HEK293 (cell line): ENCODE results near the gene MAN2B1.

ENCODE experiments used
- CTCF ChIA-PET: fragments of 350-600 bp; formaldehyde crosslinking; extraction: SDS; loops from one replicate; lab custom pipeline; 2021; ENCODE audit warnings: antibody characterized with exemption; lab: Yijun Ruan, JAX
- POLR2A ChIA-PET: fragments of 300-600 bp; formaldehyde crosslinking; extraction: SDS; loops from one replicate; lab custom pipeline; 2020; ENCODE audit warnings: antibody characterized with exemption, inconsistent platforms; lab: Yijun Ruan, JAX
- H3K27ac ChIP-seq: fragments of 200-500 bp; sonication (Bioruptor generic); 2 replicates; pipeline ENCODE4 v1.5.1; 2014; ENCODE audit warnings: low read depth, low read length, control low read depth, inconsistent platforms; ENCODE audit errors: extremely low read depth
- H3K36me3 ChIP-seq, 2 experiments: fragments of 200-500 bp in 1 of 2; sonication (Bioruptor generic) in 1 of 2; 1 replicate in 1 of 2; 2 replicates in 1 of 2; pipeline ENCODE4 v1.5.1; 2014 to 2017; ENCODE audit warnings: inconsistent platforms in 2 of 2, low read length in 2 of 2; ENCODE audit not compliant: control insufficient read depth in 2 of 2, insufficient read depth in 1 of 2
- H3K4me1 ChIP-seq: fragments of 200-500 bp; sonication (Bioruptor generic); 2 replicates; pipeline ENCODE4 v1.5.1; 2014; ENCODE audit warnings: mild to moderate bottlenecking, low read length, inconsistent platforms; ENCODE audit not compliant: control insufficient read depth, insufficient read depth
- H3K4me3 ChIP-seq: 2 replicates; pipeline ENCODE4 v1.5.1; 2011; ENCODE audit warnings: low read depth, mild to moderate bottlenecking, control low read depth, low read length, moderate library complexity
- H3K9me3 ChIP-seq: fragments of 200-500 bp; sonication (Bioruptor generic); 2 replicates; pipeline ENCODE4 v1.5.1; 2014; ENCODE audit warnings: low read depth, low read length, inconsistent platforms; ENCODE audit not compliant: control insufficient read depth, insufficient read depth
- BCL6B ChIP-seq: fragments of 450-650 bp; formaldehyde crosslinking; IDR thresholded peaks from 2 replicates; pipeline ENCODE4 v1.5.1; 2017; ENCODE audit warnings: missing biosample characterization, missing genetic modification characterization
- ZBTB48 ChIP-seq: fragments of 450-650 bp; formaldehyde crosslinking; IDR thresholded peaks from 2 replicates; pipeline ENCODE4 v1.5.1; 2016; ENCODE audit warnings: missing biosample characterization, missing genetic modification characterization
- ZEB2 ChIP-seq: fragments of 450-650 bp; formaldehyde crosslinking; IDR thresholded peaks from 2 replicates; pipeline ENCODE4 v1.5.1; 2016; ENCODE audit warnings: missing biosample characterization, missing genetic modification characterization
- ZFP37 ChIP-seq: fragments of 450-650 bp; formaldehyde crosslinking; IDR thresholded peaks from 2 replicates; pipeline ENCODE4 v1.5.1; 2016; ENCODE audit warnings: missing biosample characterization, missing genetic modification characterization
- ZFP69B ChIP-seq: fragments of 450-650 bp; formaldehyde crosslinking; IDR thresholded peaks from 2 replicates; pipeline ENCODE4 v1.5.1; 2016; ENCODE audit warnings: missing biosample characterization, missing genetic modification characterization
- ZIC2 ChIP-seq: fragments of 450-650 bp; formaldehyde crosslinking; IDR thresholded peaks from 2 replicates; pipeline ENCODE4 v1.5.1; 2016; ENCODE audit warnings: missing biosample characterization, missing genetic modification characterization
- ZNF157 ChIP-seq: fragments of 450-650 bp; formaldehyde crosslinking; IDR thresholded peaks from 2 replicates; pipeline ENCODE4 v1.5.1; 2016; ENCODE audit warnings: missing biosample characterization, missing genetic modification characterization
- ZNF19 ChIP-seq: fragments of 450-650 bp; formaldehyde crosslinking; IDR thresholded peaks from 2 replicates; pipeline ENCODE4; 2016; ENCODE audit warnings: missing biosample characterization, missing genetic modification characterization, low read depth
- ZNF23 ChIP-seq: fragments of 450-650 bp; formaldehyde crosslinking; IDR thresholded peaks from 2 replicates; pipeline ENCODE4 v1.5.1; 2016; ENCODE audit warnings: missing biosample characterization, missing genetic modification characterization, borderline replicate concordance
- ZNF280D ChIP-seq: fragments of 450-650 bp; formaldehyde crosslinking; IDR thresholded peaks from 2 replicates; pipeline ENCODE4 v1.5.1; 2016; ENCODE audit warnings: missing biosample characterization, missing genetic modification characterization
- ZNF391 ChIP-seq: fragments of 450-650 bp; formaldehyde crosslinking; IDR thresholded peaks from 2 replicates; pipeline ENCODE4 v1.5.1; 2016; ENCODE audit warnings: low read depth, missing biosample characterization, missing genetic modification characterization, borderline replicate concordance
- ZNF529 ChIP-seq: fragments of 450-650 bp; formaldehyde crosslinking; IDR thresholded peaks from 2 replicates; pipeline ENCODE4 v1.5.1; 2017; ENCODE audit warnings: missing genetic modification characterization, missing biosample characterization; ENCODE audit not compliant: insufficient replicate concordance
- ZNF560 ChIP-seq: fragments of 450-650 bp; formaldehyde crosslinking; IDR thresholded peaks from 2 replicates; pipeline ENCODE4 v1.5.1; 2017; ENCODE audit warnings: missing biosample characterization, missing genetic modification characterization, borderline replicate concordance
- ZNF677 ChIP-seq: fragments of 450-650 bp; IDR thresholded peaks from 2 replicates; pipeline ENCODE4 v1.5.0; 2018; ENCODE audit warnings: missing biosample characterization, mild to moderate bottlenecking, missing genetic modification characterization, moderate library complexity
- ZNF701 ChIP-seq: fragments of 450-650 bp; formaldehyde crosslinking; IDR thresholded peaks from 2 replicates; pipeline ENCODE4 v1.5.1; 2016; ENCODE audit warnings: missing biosample characterization, missing genetic modification characterization
- TF ChIP-seq, protein P1 (sequence below): fragments of 450-650 bp; formaldehyde crosslinking; IDR thresholded peaks from 2 replicates; pipeline ENCODE4 v1.5.1; 2016; ENCODE audit warnings: missing biosample characterization, missing genetic modification characterization
- TF ChIP-seq, protein P2 (sequence below): fragments of 450-650 bp; formaldehyde crosslinking; IDR thresholded peaks from 2 replicates; pipeline ENCODE4 v1.5.1; 2016; ENCODE audit warnings: missing biosample characterization, missing genetic modification characterization, borderline replicate concordance

Gene MAN2B1

GRCh38 chr19:12668932-12669269 lies 2.4 kb upstream of the MAN2B1 start (continued):
- TF ChIP-seq ZNF529 (no peak), ZNF560 (tag by site-specific recombination) (no peak), ZEB2 (tag by site-specific recombination) (no peak)

DNA sequence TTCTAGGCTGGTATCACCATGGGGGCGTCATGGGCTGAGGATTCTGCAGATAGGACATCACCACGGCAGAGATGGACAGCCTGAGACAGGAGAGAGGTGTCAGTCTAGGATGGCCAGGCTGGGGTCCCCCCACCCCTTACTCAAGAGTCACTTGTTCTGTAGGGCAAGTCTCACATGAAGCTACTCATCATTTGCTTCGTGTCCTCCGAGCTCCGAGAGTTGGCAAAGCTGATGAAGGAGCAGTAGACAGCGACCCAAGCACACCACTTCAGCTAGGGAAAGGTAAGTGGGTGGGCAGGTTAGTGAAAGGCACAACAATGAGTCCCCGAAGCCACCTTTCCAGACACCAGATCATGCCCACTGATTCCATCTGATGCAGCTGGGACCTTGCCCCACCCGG lies 1.8 kb upstream of the MAN2B1 start:
- POLR2A ChIA-PET = interaction anchor here (1.0 to 1.8 kb wide), 4 partner anchors 9 to 58 kb away, joined by 3 to 6 read pairs (median 4); partner anchors contain the start of genes ZNF490 and ZNF791
- no peaks in the 10 kb centered on the region for H3K4me1 ChIP-seq
- no peak for TF ChIP-seq BCL6B (tag by site-specific recombination)
- no peak for TF ChIP-seq ZNF157
- TF ChIP-seq, protein P1, sequence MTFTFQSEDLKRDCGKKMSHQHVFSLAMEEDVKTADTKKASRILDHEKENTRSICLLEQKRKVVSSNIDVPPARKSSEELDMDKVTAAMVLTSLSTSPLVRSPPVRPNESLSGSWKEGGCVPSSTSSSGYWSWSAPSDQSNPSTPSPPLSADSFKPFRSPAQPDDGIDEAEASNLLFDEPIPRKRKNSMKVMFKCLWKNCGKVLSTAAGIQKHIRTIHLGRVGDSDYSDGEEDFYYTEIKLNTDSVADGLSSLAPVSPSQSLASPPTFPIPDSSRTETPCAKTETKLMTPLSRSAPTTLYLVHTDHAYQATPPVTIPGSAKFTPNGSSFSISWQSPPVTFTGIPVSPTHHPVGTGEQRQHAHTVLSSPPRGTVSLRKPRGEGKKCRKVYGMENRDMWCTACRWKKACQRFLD (tag by site-specific recombination) = no peak
- TF ChIP-seq ZNF701 (tag by site-specific recombination) = no peak
- no peak for TF ChIP-seq ZNF280D (tag by site-specific recombination)
- no peak for TF ChIP-seq ZFP69B (tag by site-specific recombination)
- TF ChIP-seq ZNF677 (tag by site-specific recombination) = no peak
- no peak for TF ChIP-seq ZIC2
- TF ChIP-seq, protein P2, sequence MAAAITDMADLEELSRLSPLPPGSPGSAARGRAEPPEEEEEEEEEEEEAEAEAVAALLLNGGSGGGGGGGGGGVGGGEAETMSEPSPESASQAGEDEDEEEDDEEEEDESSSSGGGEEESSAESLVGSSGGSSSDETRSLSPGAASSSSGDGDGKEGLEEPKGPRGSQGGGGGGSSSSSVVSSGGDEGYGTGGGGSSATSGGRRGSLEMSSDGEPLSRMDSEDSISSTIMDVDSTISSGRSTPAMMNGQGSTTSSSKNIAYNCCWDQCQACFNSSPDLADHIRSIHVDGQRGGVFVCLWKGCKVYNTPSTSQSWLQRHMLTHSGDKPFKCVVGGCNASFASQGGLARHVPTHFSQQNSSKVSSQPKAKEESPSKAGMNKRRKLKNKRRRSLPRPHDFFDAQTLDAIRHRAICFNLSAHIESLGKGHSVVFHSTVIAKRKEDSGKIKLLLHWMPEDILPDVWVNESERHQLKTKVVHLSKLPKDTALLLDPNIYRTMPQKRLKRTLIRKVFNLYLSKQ (tag by site-specific recombination) = no peak
- TF ChIP-seq ZBTB48 (tag by site-specific recombination) = no peak
- no peak for TF ChIP-seq ZNF23 (tag by site-specific recombination)
- TF ChIP-seq ZFP37 (tag by site-specific recombination) = no peak
- TF ChIP-seq ZNF391 = no peak
- no peak for TF ChIP-seq ZNF19 (tag by site-specific recombination)
- TF ChIP-seq, all 188 proteins: peak for 0
- CTCF ChIA-PET = interaction anchor here (0.6 to 1.5 kb wide), 3 partner anchors 11 to 125 kb away, joined by 3 to 6 read pairs (median 5); no protein-coding TSS in a partner anchor
- H3K9me3 ChIP-seq = no peaks in the 10 kb centered on the region
- peaks cover 8 to 57% of the 10 kb centered on the region in 2 experiments; a peak in 2 of 3 replicates for H3K36me3 ChIP-seq
- H3K4me3 ChIP-seq = peak overlapping the region; percentile 85
- peak overlapping the region; percentile 80; the same call in 1 of the 2 replicates for H3K27ac ChIP-seq
